HepG2 (cell line): Measurements from ENCODE around the gene MAPK8IP1. TPM values are rescaled to one million over a fixed set of nuclear protein-coding genes. Genes with fewer than 3 reads are reported as not detected.

Experiments used
- ATAD3A ChIP-seq: sonication (generic); formaldehyde crosslinking; IDR thresholded peaks from 2 replicates; pipeline ENCODE4 v1.4.0; 2020; ENCODE audit warnings: missing genetic modification reagents
- BHLHE40 ChIP-seq: IDR thresholded peaks from 2 replicates; pipeline ENCODE4 v1.6.1; 2011; ENCODE audit warnings: low read length, improper control_type of control experiment
- ETV5 ChIP-seq: IDR thresholded peaks from 2 replicates; pipeline ENCODE4 v1.6.1; 2018; ENCODE audit warnings: missing biosample characterization, missing genetic modification reagents, inconsistent platforms, borderline replicate concordance
- FIP1L1 ChIP-seq: fragments of 200-400 bp; formaldehyde crosslinking; IDR thresholded peaks from 2 replicates; pipeline ENCODE4 v1.6.1; 2018; ENCODE audit warnings: low read depth, mild to moderate bottlenecking, low read length, moderate library complexity, borderline replicate concordance; ENCODE audit not compliant: insufficient read depth
- FOXA3 ChIP-seq: IDR thresholded peaks from 2 replicates; pipeline ENCODE4 v1.6.1; 2016; ENCODE audit warnings: missing genetic modification reagents, missing compliant biosample characterization
- GATAD2A ChIP-seq: IDR thresholded peaks from 2 replicates; pipeline ENCODE4 v1.6.1; 2016
- KDM5A ChIP-seq: fragments of 200-600 bp; sonication (generic); IDR thresholded peaks from 2 replicates; pipeline ENCODE4 v1.7.0; 2018; ENCODE audit warnings: antibody characterized with exemption, mild to moderate bottlenecking, low read length, borderline replicate concordance
- KLF16 ChIP-seq, 2 experiments: sonication (generic) in 1 of 2; formaldehyde crosslinking in 1 of 2; IDR thresholded peaks; 2 replicates each; pipeline versions ENCODE4 v1.6.1 to v1.8.0; 2016 to 2023; ENCODE audit warnings: missing genetic modification reagents in 2 of 2, missing compliant biosample characterization in 1 of 2
- NCOA5 ChIP-seq: sonication (generic); formaldehyde crosslinking; IDR thresholded peaks from 2 replicates; pipeline ENCODE4 v1.4.0; 2020; ENCODE audit warnings: missing genetic modification reagents
- NFE2L1 ChIP-seq: sonication (generic); formaldehyde crosslinking; IDR thresholded peaks from 2 replicates; pipeline ENCODE4 v1.4.0; 2020; ENCODE audit warnings: missing genetic modification reagents, mild to moderate bottlenecking, borderline replicate concordance
- NFKB2 ChIP-seq: sonication (generic); formaldehyde crosslinking; IDR thresholded peaks from 2 replicates; pipeline ENCODE4 v1.4.0; 2020; ENCODE audit warnings: missing genetic modification reagents, borderline replicate concordance
- PAXIP1 ChIP-seq: sonication (generic); formaldehyde crosslinking; conservative IDR thresholded peaks from 2 replicates; pipeline ENCODE4 v1.4.0; 2020; ENCODE audit warnings: mild to moderate bottlenecking, missing genetic modification reagents, moderate library complexity
- RFX5 ChIP-seq: IDR thresholded peaks from 2 replicates; pipeline ENCODE4 v1.6.1; 2011; ENCODE audit warnings: low read depth, low read length, improper control_type of control experiment
- SP4 ChIP-seq: sonication (generic); formaldehyde crosslinking; IDR thresholded peaks from 2 replicates; pipeline ENCODE4 v1.8.1; 2023; ENCODE audit warnings: mild to moderate bottlenecking, missing genetic modification reagents
- TOPORS ChIP-seq: sonication (generic); formaldehyde crosslinking; IDR thresholded peaks from 2 replicates; pipeline ENCODE4 v1.8.0; 2023; ENCODE audit warnings: mild to moderate bottlenecking, missing genetic modification reagents
- UBTF ChIP-seq: sonication (generic); formaldehyde crosslinking; IDR thresholded peaks from 2 replicates; pipeline ENCODE4 v1.4.0; 2020; ENCODE audit warnings: mild to moderate bottlenecking, missing genetic modification reagents
- ZBTB21 ChIP-seq: sonication (generic); formaldehyde crosslinking; IDR thresholded peaks from 2 replicates; pipeline ENCODE4 v1.4.0; 2020; ENCODE audit warnings: missing genetic modification reagents
- ZBTB7B ChIP-seq: sonication (generic); formaldehyde crosslinking; IDR thresholded peaks from 2 replicates; pipeline ENCODE4 v1.4.0; 2020; ENCODE audit warnings: missing genetic modification reagents
- ZC3H4 ChIP-seq: sonication (generic); formaldehyde crosslinking; IDR thresholded peaks from 2 replicates; pipeline ENCODE4 v1.4.0; 2020; ENCODE audit warnings: missing genetic modification reagents, borderline replicate concordance
- ZMYM4 ChIP-seq: sonication (generic); formaldehyde crosslinking; IDR thresholded peaks from 2 replicates; pipeline ENCODE4 v1.8.1; 2023; ENCODE audit warnings: mild to moderate bottlenecking, missing genetic modification reagents
- ZNF235 ChIP-seq: sonication (generic); formaldehyde crosslinking; IDR thresholded peaks from 2 replicates; pipeline ENCODE4 v1.8.1; 2023; ENCODE audit warnings: mild to moderate bottlenecking, missing genetic modification reagents, borderline replicate concordance
- ZNF354B ChIP-seq: sonication (generic); formaldehyde crosslinking; IDR thresholded peaks from 2 replicates; pipeline ENCODE4 v1.8.0; 2022; ENCODE audit warnings: mild to moderate bottlenecking, missing genetic modification reagents
- ZNF543 ChIP-seq: sonication (generic); formaldehyde crosslinking; IDR thresholded peaks from 2 replicates; pipeline ENCODE4 v1.4.0; 2020; ENCODE audit warnings: mild to moderate bottlenecking, missing genetic modification reagents
- ZNF790 ChIP-seq: sonication (generic); formaldehyde crosslinking; IDR thresholded peaks from 2 replicates; pipeline ENCODE4 v1.8.0; 2022; ENCODE audit warnings: missing genetic modification reagents, mild to moderate bottlenecking, borderline replicate concordance
- ZSCAN5A ChIP-seq: sonication (generic); formaldehyde crosslinking; IDR thresholded peaks from 2 replicates; pipeline ENCODE4 v1.8.0; 2022; ENCODE audit warnings: mild to moderate bottlenecking, missing genetic modification reagents, borderline replicate concordance
- polyA plus RNA-seq, 8 experiments: library from polyadenylated mRNA; depleted of rRNA in 3 of 8; stranded (reverse) in 7 of 8; unstranded in 1 of 8; fragments of >200 nt; fragmentation: Illumina TruSeq in 4 of 8; extraction: Trizol in 4 of 8; gene quantifications; 2 replicates each; pipeline versions ENCODE4 v1.2.1 to v1.2.3, GENCODE V29; 2011 to 2016; ENCODE audit warnings: low read depth in 4 of 8, missing spikeins in 1 of 8, mixed read lengths in 1 of 8; ENCODE audit not compliant: insufficient read depth in 1 of 8
- total RNA-seq, 5 experiments: library from RNA; depleted of rRNA; stranded (reverse); fragments of >200 nt; fragmentation: Illumina TruSeq; extraction: Trizol; gene quantifications; 2 replicates each; pipeline ENCODE4 v1.2.3, GENCODE V29; 2016; ENCODE audit warnings: low read depth in 1 of 5

MAPK8IP1 gene
- total and polyA plus RNA-seq, 2 of the 13 experiments (the other 11 are each of a cell fraction or from before 2014, with no cell fraction given) = 2.2 to 4.2 TPM

- TF ChIP-seq ZSCAN5A = no peak
- peak; percentile 54 for TF ChIP-seq UBTF (CRISPR knock-in tag)
- TF ChIP-seq ATAD3A (CRISPR knock-in tag) = no peak
- no peak for TF ChIP-seq ZC3H4 (CRISPR knock-in tag)
- TF ChIP-seq BHLHE40 = no peak
- TF ChIP-seq ZNF235 (CRISPR knock-in tag) = peak; percentile 50; the same call in 1 of the 2 replicates
- TF ChIP-seq GATAD2A (CRISPR knock-in tag) = no peak
- TF ChIP-seq PAXIP1 (CRISPR knock-in tag) = no peak
- no peak for TF ChIP-seq FOXA3
- no peak for TF ChIP-seq TOPORS (CRISPR knock-in tag)
- no peak for TF ChIP-seq ZMYM4
- no peak for TF ChIP-seq ZNF790
- TF ChIP-seq ZNF543 = no peak
- no peak for TF ChIP-seq ETV5
- TF ChIP-seq RFX5 = no peak
- TF ChIP-seq NFKB2 (CRISPR knock-in tag) = no peak; the same call in 1 of the 2 replicates
- TF ChIP-seq SP4 = no peak
- no peak for TF ChIP-seq NFE2L1 (CRISPR knock-in tag)
- no peak for TF ChIP-seq ZBTB21
- TF ChIP-seq KDM5A = no peak; the same call in 1 of the 2 replicates
- TF ChIP-seq NCOA5 (CRISPR knock-in tag) = no peak
- no peak for TF ChIP-seq ZNF354B (CRISPR knock-in tag)
- no peak for TF ChIP-seq KLF16 (CRISPR knock-in tag; IDR thresholded peaks at IDR 0.05)
- no peak for TF ChIP-seq FIP1L1
- peak; percentile 67 for TF ChIP-seq ZBTB7B (CRISPR knock-in tag)
These were observed 33.0 kb downstream of the MAPK8IP1 start (continued) for GRCh38 chr11:45918331-45918941.
